AG08395 (cell line): ENCODE measurements around the gene XRCC6.
"Not testable (repeated sequence)": the region's sequence is repeated elsewhere in the genome, so short reads cannot be mapped to it uniquely, and the experiment has no call there.

Experiments used
- DNase-seq: peaks from one replicate; pipeline ENCODE4 v3.0.0; 2012; ENCODE audit warnings: mixed read lengths, low spot score

Gene XRCC6

DNA sequence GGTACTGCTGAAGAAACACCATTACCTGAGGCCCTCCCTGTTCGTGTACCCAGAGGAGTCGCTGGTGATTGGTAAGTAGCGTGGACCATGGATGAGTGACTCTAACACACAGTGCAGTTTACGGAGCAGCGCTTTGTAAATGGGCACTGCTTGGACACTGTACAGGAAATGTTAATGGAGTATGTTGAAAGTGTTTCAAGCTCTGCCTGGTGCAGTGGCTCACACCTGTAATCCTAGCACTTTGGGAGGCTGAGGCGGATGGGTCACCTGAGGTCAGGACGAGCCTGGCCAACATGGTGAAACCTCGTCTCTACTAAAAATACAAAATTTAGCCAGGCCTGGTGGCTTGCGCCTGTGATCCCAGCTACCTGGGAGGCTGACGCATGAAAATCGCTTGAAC lies 29.7 kb downstream of the XRCC6 start:
- DNase-seq = no peak

DNA sequence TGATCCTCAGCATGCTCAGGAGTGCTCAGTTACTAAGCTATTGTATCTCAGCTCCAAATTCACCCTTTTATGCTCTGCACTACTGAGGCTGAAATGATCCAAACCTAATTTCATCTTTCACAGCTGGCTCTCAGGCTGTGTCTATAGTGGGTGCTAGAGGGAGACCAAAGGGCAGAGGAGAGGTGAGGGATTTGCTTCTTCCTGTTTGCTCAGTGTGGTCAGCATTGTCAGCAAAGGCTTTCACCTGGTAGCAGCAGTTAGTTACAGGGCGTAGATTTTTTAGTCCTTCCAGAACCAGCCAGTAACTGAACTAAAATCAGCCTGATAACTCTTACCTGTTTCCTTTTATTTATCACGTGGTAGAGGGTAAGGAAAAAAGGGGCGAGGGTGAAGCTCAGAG lies 33.2 kb downstream of the XRCC6 start:
- DNase-seq = no peak

DNA sequence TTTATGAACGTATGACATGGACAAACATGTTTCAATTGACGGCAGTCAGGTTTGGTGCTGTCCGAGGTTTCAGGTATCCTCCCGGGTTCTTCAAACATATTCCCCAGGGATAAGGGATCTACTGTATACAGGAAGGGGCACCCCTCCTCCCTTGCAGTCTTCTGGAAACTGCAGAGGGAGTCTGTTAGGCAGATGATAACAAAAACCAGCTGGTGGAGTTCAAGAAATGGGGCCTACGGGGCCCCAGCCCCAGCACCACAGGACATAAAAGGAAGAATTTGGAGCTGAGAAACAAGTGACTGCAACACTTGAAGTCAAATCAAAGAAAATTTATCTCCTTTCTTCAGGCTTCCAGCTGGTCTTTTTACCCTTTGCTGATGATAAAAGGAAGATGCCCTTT lies 35.5 kb downstream of the XRCC6 start:
- DNase-seq = no peak

DNA sequence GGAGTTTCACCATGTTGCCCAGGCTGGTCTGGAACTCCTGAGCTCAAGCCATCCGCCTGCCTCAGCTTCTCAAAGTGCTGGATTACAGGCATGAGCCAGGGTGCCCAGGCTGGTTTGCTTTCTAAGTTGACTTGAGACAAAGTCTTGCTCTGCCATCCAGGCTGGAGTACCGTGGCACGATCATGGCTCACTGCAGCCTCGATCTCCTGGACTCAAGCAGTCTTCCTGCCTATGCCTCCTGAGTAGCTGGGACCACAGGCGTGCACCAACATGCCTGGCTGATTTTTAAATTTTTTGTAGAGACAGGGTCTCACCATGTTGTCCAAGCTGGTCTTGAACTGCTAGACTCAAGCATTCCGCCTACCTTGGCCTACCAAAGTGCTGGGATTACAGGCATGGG lies 36.6 kb downstream of the XRCC6 start:
- DNase-seq = no peak

DNA sequence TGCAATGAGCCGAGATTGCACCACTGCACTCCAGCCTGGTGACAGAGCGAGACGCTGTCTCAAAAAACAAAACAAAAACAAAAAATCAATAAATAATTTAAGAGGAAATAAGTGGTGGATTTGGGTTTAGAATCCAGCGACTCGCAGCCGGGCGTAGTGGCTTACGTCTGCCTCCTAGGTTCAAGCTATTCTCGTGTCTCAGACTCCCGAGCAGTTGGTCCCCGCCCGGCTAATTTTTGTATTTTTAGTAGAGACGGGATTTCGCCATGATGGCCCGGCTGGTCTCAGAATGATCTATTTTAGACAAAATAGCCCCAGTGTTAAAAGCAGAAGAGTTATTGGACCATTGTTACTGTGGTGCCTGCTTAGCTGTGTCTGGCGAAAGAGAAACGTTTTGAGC lies 37.8 kb downstream of the XRCC6 start:
- DNase-seq = no peak

DNA sequence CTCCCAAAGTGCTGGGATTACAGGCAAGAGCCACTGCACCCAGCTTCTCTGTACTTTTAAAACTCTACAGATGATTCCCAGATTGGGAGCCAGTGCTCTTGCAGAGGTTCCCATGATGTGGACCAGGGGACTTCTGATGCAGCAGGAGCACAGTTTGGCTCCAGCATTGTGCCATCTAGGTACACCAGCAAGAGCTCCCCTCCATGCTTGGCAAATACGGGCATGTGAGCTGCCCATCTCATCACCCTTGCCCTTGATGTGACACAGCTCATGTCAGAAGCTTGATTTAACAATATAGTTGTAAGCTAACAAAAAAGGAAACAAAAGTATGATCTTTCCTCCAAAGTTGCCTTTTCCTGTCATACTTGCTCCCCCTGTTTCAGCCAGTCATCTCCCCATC lies 38.8 kb downstream of the XRCC6 start:
- no peak for DNase-seq

DNA sequence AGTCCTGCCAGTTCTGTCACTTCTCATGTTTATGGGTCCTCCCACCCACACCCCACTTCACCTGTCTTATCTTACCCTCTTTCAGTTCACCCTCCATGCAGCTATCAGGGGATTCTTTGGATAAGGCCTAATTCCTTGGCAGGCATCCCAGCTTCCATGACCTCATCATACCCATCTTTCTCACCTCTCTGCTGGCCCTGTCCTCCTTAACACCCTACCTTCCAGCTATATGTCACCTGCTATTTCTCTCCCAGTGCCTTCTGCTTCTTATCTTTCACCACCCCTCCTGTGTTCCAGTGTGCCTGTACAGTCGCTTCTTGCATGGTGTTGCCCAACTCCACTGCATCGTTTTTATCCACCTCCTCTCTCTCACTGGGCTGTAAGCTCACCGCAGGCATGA lies 39.3 kb downstream of the XRCC6 start:
- DNase-seq = no peak

DNA sequence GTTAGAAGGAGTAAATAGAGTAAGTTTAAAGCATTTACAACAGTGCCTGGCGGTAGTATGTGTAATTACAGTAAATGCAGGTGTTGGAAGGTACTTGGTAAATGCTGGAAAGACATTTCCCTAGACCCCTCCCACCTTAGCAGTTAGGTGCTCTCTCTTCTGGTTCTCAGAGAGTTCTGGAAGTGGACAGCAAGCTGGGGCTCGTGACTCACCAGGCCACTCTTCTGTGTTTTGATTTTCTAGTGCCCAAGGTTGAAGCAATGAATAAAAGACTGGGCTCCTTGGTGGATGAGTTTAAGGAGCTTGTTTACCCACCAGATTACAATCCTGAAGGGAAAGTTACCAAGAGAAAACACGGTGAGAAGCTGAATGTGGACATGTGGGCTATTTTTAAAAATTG lies 40.0 kb downstream of the XRCC6 start:
- DNase-seq = no peak

DNA sequence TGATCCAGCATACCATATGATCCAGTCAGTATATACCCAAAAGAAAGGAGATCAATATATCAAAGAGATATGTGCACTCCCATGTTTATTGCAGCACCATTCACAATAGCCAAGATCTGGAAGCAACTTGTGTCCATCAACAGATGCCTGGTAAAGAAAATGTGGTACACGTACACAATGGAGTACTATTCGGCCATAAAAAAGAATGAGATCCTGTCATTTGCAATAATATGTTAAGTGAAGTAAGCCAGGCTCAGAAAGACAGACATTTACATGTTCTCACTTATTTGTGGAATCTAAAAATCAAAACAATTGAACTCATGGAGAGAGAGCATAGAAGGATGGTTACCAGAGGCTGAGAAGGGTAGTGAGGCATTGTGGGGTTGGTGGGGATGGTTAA lies 40.6 kb downstream of the XRCC6 start:
- DNase-seq = no peak

DNA sequence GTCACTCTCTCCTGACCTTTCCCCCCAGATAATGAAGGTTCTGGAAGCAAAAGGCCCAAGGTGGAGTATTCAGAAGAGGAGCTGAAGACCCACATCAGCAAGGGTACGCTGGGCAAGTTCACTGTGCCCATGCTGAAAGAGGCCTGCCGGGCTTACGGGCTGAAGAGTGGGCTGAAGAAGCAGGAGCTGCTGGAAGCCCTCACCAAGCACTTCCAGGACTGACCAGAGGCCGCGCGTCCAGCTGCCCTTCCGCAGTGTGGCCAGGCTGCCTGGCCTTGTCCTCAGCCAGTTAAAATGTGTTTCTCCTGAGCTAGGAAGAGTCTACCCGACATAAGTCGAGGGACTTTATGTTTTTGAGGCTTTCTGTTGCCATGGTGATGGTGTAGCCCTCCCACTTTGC lies 42.5 kb downstream of the XRCC6 start:
- DNase-seq = not testable (repeated sequence)

DNA sequence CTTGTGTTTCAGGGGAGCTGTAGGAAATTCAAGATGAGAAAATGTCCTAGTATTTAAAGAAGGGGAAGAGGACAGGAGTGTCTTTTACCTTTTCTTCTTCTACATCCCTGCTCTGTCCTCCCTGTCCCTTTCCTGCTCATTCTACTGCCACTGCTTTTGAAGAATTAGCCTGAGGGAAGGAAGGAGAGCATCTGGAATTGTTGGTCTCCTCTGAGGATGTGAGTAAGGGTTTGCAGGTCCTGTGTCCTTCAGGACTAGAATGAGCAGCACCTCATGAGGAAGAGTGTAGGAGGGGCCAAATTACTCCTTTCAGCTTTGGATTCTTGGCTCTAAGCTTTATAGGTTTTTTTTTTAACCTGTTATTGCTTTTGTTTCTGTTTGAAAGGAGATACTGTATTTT lies 43.4 kb downstream of the XRCC6 start:
- no peak for DNase-seq

DNA sequence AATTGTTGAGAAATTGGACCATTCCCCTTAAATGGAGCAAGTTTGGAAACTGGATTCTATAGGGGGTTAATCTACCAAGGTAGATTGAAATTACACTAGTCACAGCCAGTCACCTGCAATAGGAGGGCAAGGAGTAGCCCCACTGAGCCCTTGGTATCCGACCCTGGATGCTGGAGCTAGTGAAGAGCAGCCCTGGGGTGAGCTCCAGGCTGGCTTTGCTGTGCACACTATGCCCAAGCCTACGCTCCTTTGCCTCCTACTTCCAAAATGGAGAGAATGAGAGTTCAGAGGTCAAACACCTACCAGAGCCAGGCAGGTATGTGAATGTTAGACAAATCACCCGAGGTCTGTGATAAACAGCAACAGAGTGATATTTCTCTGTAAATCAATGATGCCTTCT lies 43.9 kb downstream of the XRCC6 start:
- no peak for DNase-seq

DNA sequence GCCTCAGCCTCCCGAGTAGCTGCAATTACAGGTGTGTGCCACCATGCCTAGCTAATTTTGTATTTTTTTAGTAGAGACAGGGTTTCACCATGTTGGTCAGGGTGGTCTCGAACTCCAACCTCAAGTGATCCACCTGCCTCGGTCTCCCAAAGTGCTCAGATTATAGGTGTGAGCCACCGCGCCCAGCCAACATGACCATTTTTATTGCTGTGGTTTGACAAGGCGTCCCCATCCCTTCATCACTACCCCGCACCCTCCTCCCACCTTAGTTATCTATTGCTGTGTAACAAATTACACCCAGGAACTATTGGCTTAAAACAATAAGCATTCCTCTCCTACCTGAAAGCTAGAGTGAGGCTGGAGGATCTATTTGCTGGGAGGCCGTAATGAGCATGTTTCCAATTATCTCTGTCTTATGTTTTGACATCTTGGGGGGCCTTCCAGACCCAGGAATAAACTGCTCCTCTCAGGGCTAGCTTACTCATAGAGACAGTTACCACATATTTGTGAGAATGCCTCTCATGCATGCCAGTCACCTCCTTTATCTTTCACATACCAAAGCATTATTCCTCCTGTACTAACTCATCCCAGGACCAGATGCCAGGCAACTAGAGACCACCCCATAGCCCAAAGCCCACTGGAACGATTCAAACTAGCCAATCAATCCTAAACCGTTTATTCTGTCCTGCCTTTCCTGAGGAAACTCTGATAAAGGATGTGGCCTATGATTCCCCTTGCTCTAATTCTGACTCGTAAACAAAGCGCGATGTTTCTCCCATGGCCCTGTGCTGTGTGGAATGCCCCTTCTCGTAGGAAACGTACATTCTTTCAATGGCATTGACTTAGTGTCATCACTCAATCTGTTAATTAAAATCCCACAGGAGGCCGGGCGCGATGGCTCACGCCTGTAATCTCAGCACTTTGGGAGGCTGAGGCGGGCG lies 48.1 kb downstream of the XRCC6 start:
- DNase-seq = peak; percentile 59

DNA sequence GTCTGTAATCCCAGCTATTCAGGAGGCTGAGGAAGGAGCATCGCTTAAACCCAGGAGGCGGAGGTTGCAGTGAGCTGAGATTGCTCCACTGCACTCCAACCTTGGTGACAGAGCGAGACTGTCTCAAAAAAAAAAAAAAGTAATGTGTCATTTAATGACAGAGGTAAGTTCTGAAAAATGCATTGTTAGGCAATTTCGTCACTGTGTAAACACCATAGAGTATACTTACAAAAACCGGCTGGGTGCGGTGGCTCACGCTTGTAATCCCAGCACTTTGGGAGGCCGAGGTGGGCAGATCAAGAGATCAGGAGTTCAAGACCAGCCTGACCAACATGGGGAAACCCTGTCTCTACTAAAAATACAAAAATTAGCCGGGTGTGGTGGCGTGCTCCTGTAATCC lies 51.0 kb downstream of the XRCC6 start:
- not testable (repeated sequence) for DNase-seq

DNA sequence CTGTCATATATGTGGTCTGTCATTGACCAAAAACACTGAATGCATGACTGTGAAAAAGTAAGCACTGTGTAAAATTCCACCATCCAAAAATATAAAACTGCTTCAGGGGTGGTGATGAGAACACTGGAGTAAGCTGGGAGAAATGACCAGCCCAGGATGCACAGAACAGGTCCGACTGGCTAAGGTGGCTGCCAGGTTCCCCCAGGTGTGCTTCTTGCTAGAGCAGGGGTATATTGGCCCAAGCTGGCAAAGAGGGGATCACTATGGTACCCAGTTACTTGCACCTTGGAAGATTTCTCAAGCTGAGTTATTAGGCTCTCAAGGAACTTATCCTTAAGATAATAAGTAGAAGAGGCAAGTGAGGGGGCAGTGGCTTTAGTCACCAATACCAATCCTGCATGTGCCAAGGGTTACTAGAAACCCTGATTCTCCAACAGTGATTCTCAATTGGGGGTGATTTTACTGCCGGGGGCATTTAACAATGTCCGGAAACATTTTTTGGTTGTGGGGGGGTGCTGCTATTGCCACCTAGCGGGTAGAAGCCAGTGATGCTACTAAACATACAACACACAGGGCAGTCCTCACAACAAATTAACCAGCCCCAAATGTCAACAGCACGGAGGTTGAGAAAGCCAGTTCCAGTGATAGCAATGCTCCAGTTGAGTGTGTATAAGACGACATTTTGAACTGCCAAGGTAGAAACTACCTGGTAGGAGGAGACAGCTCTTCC lies 51.9 kb downstream of the XRCC6 start:
- peak; percentile 52 for DNase-seq

DNA sequence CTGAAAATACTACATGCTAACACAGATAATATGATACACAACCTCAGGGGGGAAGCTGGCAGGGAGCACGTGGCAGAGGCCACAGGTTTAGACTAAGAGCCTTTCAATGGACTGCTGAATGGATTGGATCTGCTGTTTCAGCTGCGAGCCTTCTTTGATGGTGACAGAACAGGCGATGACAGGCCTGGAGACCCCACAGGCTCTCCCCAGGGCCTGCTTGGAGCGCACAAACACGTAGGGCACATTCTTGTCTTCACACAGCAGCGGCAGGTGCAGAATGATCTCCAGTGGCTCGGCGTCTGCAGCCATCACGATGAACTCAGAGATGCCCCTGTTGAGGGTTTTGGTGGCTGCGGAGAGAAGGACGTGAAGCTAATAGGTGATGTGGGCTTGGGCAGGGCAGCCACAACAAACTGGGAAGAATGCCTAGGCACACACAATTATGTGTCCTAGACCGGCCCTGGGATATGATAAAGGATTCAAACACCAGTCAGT lies 53.8 kb downstream of the XRCC6 start:
- DNase-seq = no peak

DNA sequence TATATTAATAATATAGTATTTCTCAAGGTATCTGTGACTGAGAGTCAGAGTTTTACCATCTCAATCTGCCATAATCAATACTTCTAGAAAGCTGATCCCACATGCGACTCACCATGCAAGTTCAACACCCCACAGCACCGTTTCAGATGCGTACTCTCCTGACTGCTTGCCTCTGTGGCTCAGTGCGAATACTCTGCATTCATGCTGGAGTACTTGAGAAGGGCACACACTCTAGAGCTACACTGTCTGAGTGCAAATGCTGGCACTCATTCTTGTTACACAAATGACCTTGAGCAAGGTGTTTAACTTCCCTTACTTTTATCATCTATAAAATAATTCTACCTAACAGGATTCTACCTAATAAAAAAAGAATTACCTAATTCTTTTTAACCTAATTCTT lies 55.0 kb downstream of the XRCC6 start:
- DNase-seq = no peak

DNA sequence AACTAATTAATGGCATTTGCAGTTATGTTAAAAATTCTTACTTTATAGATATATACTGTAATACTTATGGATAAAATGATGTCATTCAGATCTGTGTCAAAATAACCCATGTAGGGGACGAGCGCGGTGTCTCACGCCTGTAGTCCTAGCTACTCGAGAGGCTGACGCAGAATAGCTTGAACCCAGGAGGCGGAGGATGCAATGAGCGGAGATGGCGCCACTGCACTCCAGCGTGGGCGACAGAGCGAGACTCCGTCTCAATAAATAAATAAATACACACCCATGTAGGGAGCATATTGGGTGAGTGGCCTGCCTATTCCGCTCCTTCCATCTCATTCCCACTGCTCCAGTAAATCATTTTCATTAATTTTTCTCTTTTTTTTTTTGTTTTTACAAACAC lies 60.5 kb downstream of the XRCC6 start:
- no peak for DNase-seq

DNA sequence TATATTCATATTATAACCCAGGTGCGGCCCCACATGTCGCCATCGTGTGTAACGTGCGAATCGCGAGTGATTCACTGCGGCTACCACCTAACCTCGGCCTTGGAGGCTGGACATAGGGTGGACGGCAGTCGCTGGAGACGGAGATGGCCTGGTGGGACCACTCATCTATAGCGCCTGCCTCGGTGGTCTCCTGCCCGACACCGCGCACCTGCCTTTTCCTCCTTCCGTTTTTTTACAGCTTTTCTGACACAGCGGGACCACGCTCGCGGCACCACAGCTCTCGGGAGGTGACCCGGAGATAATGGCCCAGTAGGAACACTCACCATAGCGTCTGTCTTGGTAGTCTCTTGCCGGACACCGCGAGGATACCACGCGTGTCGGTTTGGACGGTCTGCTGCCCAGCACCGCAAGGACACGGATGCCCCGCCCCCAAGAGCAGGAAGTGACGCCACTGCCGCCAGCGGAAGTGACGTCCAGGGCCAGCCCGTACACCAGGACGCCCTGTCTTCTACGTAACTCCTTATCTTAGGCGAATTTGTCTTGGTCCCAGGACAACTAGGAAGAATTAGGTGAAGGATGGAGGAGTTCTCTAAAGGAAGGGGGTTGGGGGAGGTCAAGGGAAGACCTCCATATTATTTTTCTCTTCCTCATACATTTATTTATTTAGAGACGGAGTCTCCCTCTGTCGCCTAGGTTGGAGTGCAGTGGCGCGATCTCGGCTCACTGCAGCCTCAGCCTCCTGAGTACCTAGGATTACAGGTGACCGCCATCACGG lies 61.1 kb downstream of the XRCC6 start:
- DNase-seq = peak; percentile 95

DNA sequence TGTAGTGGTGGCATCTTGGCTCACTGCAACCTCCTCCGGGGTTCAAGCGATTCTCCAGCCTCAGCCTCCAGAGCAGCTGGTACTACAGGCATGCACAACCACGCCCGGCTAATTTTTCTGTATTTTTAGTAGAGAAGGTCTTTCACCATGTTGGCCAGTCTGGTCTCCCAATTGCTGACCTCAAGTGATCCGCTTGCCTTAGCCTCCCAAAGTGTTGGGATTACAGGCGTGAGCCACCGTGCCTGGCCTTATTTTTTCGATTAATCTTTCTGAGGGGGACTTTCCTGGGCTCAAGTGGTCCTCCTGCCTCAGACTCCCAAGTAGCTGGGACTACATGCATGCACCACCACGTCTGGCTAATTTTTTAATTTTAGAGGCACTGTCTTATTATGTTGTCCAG lies 62.0 kb downstream of the XRCC6 start:
- DNase-seq = no peak

DNA sequence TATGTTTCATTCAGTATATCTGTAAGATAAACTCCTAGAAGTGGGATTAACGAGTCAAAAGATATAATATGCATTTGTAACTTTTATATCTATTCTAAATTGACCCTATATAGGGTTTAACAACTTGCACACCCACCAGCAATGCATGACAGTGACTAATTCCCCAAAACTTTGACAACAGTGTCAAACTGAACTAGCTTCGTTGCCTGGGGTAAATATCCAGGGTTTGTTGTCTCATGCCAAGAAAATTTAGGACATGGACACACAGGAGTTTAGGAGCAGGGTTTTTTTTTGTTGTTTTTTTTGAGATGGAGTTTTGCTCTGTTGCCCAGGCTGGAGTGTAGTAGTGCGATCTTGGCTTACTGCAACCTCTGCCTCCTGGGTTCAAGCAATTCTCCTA lies 62.5 kb downstream of the XRCC6 start:
- DNase-seq = no peak

DNA sequence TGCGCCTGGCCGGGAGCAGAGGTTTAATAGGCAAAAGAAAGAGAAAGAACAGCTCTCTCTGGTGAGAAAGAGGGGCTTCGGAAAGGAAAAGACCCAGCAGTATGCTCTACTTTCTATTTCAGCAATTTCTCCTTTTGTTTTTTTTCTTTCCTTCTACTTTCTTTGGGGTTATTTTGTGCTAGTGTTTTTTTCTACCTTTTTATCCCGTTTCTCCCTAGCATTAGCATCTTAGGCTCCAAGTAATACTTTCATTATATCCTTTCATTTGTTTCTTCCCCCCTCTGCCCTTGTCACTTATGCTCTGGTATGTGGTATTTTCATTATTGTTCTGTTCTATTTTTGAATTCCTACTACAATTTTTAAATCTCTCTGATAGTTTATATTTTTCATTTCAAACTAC lies 63.1 kb downstream of the XRCC6 start:
- no peak for DNase-seq

DNA sequence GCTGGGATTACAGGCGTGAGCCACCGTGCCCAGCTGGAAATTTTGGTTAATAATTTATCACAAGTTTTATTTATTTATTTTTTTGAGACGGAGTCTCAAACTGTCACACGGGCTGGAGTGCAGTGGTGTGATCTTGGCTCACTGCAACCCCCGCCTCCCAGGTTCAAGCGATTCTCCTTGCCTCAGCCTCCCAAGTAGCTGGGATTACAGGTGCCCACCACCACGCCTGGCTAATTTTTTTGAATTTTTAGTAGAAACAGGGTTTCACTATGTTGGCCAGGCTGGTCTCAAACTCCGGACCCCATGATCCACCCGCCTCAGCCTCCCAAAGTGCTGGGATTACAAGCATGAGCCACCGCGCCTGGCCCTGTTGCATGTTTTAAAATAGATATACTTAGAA lies 65.8 kb downstream of the XRCC6 start:
- DNase-seq = not testable (repeated sequence)
